HEK293T (cell line): ENCODE measurements around the gene CCDC149.

Source experiments
- ARNT ChIP-seq: fragments of 450-650 bp; IDR thresholded peaks from 2 replicates; pipeline ENCODE4 v1.6.1; 2017; ENCODE audit warnings: mild to moderate bottlenecking
- BHLHE40 ChIP-seq: fragments of 450-650 bp; IDR thresholded peaks from 2 replicates; pipeline ENCODE4 v1.6.1; 2016; ENCODE audit warnings: mild to moderate bottlenecking, moderate library complexity, borderline replicate concordance
- CTBP1 ChIP-seq: fragments of 450-650 bp; IDR thresholded peaks from 2 replicates; pipeline ENCODE4 v1.6.1; 2016; ENCODE audit warnings: borderline replicate concordance
- ELF4 ChIP-seq: fragments of 450-650 bp; IDR thresholded peaks from 2 replicates; pipeline ENCODE4 v1.6.1; 2017; ENCODE audit warnings: antibody characterized with exemption
- FOXA1 ChIP-seq: fragments of 450-650 bp; IDR thresholded peaks from 2 replicates; pipeline ENCODE4 v1.6.1; 2016; ENCODE audit warnings: mild to moderate bottlenecking
- FOXK2 ChIP-seq: fragments of 450-650 bp; IDR thresholded peaks from 2 replicates; pipeline ENCODE4 v1.6.1; 2016; ENCODE audit warnings: mild to moderate bottlenecking
- FOXM1 ChIP-seq: fragments of 450-650 bp; IDR thresholded peaks from 2 replicates; pipeline ENCODE4 v1.6.1; 2017; ENCODE audit warnings: mild to moderate bottlenecking, borderline replicate concordance
- HDGF ChIP-seq: fragments of 450-650 bp; IDR thresholded peaks from 2 replicates; pipeline ENCODE4 v1.6.1; 2017; ENCODE audit warnings: antibody characterized with exemption, borderline replicate concordance
- SP1 ChIP-seq: fragments of 450-650 bp; IDR thresholded peaks from 2 replicates; pipeline ENCODE4 v1.6.1; 2017
- SUZ12 ChIP-seq: fragments of 450-650 bp; IDR thresholded peaks from 2 replicates; pipeline ENCODE4 v1.6.1; 2016; ENCODE audit warnings: mild to moderate bottlenecking
- TARDBP ChIP-seq: fragments of 450-650 bp; IDR thresholded peaks from 2 replicates; pipeline ENCODE4 v1.6.1; 2016
- ZNF384 ChIP-seq: fragments of 450-650 bp; IDR thresholded peaks from 2 replicates; pipeline ENCODE4 v1.6.1; 2016

DNA sequence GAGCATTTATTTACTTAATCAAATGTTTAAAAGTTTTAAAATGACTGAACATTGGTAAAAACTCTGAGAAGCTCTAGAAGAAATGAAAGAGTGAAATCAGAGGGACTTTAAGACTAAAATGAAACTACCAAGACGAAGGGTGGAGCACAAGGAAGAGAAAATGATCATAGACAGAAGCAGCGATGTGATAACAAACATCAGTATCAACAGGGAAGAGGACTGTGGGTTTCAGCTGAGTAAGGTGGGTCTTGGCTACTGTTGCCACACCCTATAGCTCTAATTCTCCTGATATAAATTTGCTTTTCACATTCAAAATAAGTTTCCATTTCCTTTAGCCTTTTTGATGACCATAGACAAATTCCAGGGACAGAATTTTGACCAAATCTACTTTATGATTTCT is 99.1 kb downstream of the CCDC149 start:
- TF ChIP-seq BHLHE40 (no peak), ZNF384 (no peak), FOXA1 (no peak), FOXM1 (no peak), SP1 (no peak), FOXK2 (no peak), ARNT (no peak), SUZ12 (no peak), ELF4 (no peak), CTBP1 (no peak), HDGF (no peak), TARDBP (no peak)
